A549 (cell line): ENCODE data around the gene ESD.

Experiments
- HDAC2 ChIP-seq: fragments of 200-600 bp; sonication (generic); IDR thresholded peaks from 2 replicates; pipeline ENCODE4 v1.6.1; 2016
- MYC ChIP-seq: IDR thresholded peaks from 2 replicates; pipeline ENCODE4 v1.6.1; 2012; ENCODE audit warnings: mild to moderate bottlenecking, inconsistent platforms, low read length, improper control_type of control experiment, borderline replicate concordance
- RAD21 ChIP-seq, 2 experiments: fragments of >200 bp in 1 of 2; sonication (Bioruptor Twin) in 1 of 2; formaldehyde crosslinking in 1 of 2; IDR thresholded peaks in 1 of 2; conservative IDR thresholded peaks in 1 of 2; 2 replicates in 1 of 2; 3 replicates in 1 of 2; pipeline ENCODE4 v1.6.1; 2012 to 2018; ENCODE audit warnings: inconsistent platforms in 1 of 2
- RCOR1 ChIP-seq: fragments of 150-350 bp; IDR thresholded peaks from 2 replicates; pipeline ENCODE4 v1.6.1; 2014; ENCODE audit warnings: antibody characterized with exemption, low read length, low read depth
- ZSCAN20 ChIP-seq: fragments of 250-450 bp; sonication (Bioruptor Pico); IDR thresholded peaks from 2 replicates; pipeline ENCODE4 v1.8.0; 2022; ENCODE audit warnings: mild to moderate bottlenecking, moderate library complexity
- TF ChIP-seq, protein P1 (sequence below): fragments of >200 bp; sonication (Bioruptor Twin); formaldehyde crosslinking; IDR thresholded peaks from 3 replicates; pipeline ENCODE4 v1.5.1; 2016

DNA sequence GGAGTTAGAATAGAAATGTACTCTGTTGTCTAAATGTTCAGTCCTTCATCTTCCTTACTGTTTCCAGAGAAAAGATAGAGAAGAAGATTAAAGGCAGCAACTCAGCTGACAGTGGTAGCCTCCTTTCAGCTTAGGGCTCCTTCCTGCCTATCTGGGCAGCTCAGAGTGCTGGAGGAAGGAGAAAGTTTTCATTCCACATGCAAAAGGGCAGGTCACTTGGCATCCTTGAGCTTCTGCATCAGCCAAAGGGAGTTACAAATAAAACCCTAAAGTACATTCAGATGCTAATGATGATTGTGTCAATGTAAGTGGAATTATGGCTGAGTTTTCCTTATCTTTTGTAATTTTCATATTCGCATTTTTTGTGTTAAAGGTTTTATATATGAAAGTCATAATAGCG, 58.9 kb downstream of the ESD start:
- TF ChIP-seq RAD21 (conservative IDR thresholded peaks at IDR 0.05 in 1 of 2, IDR thresholded peaks at IDR 0.05 in 1 of 2) (no peak), MYC (no peak), ZSCAN20 (CRISPR knock-in tag) (no peak), RCOR1 (no peak), HDAC2 (no peak)
- TF ChIP-seq, protein P1, sequence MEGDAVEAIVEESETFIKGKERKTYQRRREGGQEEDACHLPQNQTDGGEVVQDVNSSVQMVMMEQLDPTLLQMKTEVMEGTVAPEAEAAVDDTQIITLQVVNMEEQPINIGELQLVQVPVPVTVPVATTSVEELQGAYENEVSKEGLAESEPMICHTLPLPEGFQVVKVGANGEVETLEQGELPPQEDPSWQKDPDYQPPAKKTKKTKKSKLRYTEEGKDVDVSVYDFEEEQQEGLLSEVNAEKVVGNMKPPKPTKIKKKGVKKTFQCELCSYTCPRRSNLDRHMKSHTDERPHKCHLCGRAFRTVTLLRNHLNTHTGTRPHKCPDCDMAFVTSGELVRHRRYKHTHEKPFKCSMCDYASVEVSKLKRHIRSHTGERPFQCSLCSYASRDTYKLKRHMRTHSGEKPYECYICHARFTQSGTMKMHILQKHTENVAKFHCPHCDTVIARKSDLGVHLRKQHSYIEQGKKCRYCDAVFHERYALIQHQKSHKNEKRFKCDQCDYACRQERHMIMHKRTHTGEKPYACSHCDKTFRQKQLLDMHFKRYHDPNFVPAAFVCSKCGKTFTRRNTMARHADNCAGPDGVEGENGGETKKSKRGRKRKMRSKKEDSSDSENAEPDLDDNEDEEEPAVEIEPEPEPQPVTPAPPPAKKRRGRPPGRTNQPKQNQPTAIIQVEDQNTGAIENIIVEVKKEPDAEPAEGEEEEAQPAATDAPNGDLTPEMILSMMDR, result no peak
